AG09319 (cell line): Measurements from ENCODE around the gene IVNS1ABP.

Source experiments
- DNase-seq: peaks from one replicate; pipeline ENCODE4 v3.0.0-alpha.2; 2010; ENCODE audit warnings: low read depth; ENCODE audit errors: extremely low read depth
- CTCF ChIP-seq: IDR thresholded peaks from 2 replicates; pipeline ENCODE4 v1.5.1; 2011; ENCODE audit warnings: low read depth, mild to moderate bottlenecking, inconsistent platforms, low read length, moderate library complexity

IVNS1ABP gene

GRCh38 chr1:185291652-185292051 is 25.4 kb downstream of the IVNS1ABP start:
- DNase-seq, result no peak
- TF ChIP-seq CTCF, result no peak

- TF ChIP-seq CTCF, result no peak
- DNase-seq, result no peak
Measured at GRCh38 chr1:185291159-185291558, 25.9 kb downstream of the IVNS1ABP start.

- DNase-seq, result no peak
- no peak for TF ChIP-seq CTCF
Measured at GRCh38 chr1:185289880-185290279, 27.2 kb downstream of the IVNS1ABP start.

- no peak for DNase-seq
- TF ChIP-seq CTCF, result no peak
Measured at GRCh38 chr1:185288435-185288834, 28.6 kb downstream of the IVNS1ABP start.

GRCh38 chr1:185287451-185287850 is 29.6 kb downstream of the IVNS1ABP start:
- no peak for DNase-seq
- no peak for TF ChIP-seq CTCF

- TF ChIP-seq CTCF, result no peak
Measured at GRCh38 chr1:185284533-185285276, 32.3 kb downstream of the IVNS1ABP start.

GRCh38 chr1:185284116-185284515 is 32.9 kb downstream of the IVNS1ABP start:
- TF ChIP-seq CTCF, result no peak
- no peak for DNase-seq

More at GRCh38 chr1:185284533-185285276, 32.3 kb downstream of the IVNS1ABP start:
- DNase-seq, result no peak
